ACC112 (cell line): ENCODE measurements around the gene PMPCB.

Source experiments
- H2AFZ ChIP-seq: fragments of 200-600 bp; sonication (generic); one replicate; pipeline ENCODE4 v1.6.0; 2017; ENCODE audit warnings: antibody characterized with exemption, low read length; ENCODE audit not compliant: unreplicated experiment
- H3K27ac ChIP-seq: fragments of 200-600 bp; sonication (generic); 2 replicates; pipeline ENCODE4 v1.5.1; 2014; ENCODE audit warnings: low read depth, mild to moderate bottlenecking, antibody characterized with exemption, low read length, moderate library complexity
- H3K27me3 ChIP-seq: fragments of 200-600 bp; sonication (generic); 2 replicates; pipeline ENCODE4 v1.6.1; 2014; ENCODE audit warnings: mild to moderate bottlenecking, antibody characterized with exemption, low read length, moderate library complexity, mixed read lengths; ENCODE audit not compliant: insufficient read depth
- H3K36me3 ChIP-seq: fragments of 200-600 bp; sonication (generic); 2 replicates; pipeline ENCODE4 v1.6.1; 2016; ENCODE audit warnings: mild to moderate bottlenecking, antibody characterized with exemption, low read length, moderate library complexity, mixed read lengths; ENCODE audit not compliant: insufficient read depth
- H3K4me1 ChIP-seq: fragments of 200-600 bp; sonication (generic); one replicate; pipeline ENCODE4 v1.6.1; 2016; ENCODE audit warnings: low read length, mixed read lengths; ENCODE audit not compliant: insufficient read depth, unreplicated experiment, control insufficient read depth
- H3K4me3 ChIP-seq: fragments of 200-600 bp; sonication (generic); 2 replicates; pipeline ENCODE4 v1.5.1; 2014; ENCODE audit warnings: mild to moderate bottlenecking, low read depth, low read length
- H3K79me2 ChIP-seq: fragments of 200-600 bp; sonication (generic); one replicate; pipeline ENCODE4 v1.6.0; 2016; ENCODE audit warnings: low read length; ENCODE audit not compliant: control insufficient read depth, unreplicated experiment, insufficient read depth

Gene PMPCB

DNA sequence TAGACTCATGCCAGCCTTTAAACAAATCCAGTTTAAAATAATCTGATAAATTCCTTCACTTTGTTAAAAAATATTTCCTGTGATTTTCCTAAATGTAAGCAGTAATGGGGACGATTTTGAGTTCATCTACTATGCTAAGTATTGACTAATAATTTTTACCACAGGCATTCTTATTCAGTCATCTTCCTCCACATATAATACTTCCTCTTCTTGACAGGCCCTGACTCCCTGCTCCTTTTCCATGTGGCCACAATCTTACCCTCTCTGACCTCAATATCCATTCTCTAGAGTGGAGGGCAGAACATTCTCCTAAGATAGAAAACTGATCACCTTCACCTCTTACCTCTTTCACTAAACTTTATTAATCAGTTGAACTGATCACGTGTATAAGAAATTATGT, 39.5 kb downstream of the PMPCB start:
- Histone ChIP-seq H3K27ac (no peak overlapping the region), H3K4me1 (peaks cover 7% of the 10 kb centered on the region), H3K79me2 (peaks cover 55% of the 10 kb centered on the region)

DNA sequence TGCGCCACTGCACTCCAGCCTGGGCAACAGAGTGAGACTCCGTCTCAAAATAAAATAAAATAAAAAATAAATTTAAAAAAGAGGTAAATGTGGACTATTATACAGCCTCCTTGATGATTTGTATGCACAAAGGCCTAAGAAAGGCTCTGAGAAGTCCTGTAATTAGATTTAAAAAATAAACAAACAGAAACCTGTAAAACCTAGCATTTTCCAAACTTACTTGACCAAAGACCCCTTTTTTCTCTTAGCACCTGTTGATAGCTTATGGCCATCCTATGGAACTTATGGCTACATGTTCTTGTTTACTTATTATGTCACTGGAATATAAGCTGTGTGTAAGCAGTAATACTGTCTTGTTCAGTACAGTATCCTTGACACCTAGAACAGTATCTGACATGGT, 41.6 kb downstream of the PMPCB start:
- Histone ChIP-seq H3K4me3 (no peak overlapping the region), H3K79me2 (peaks cover 62% of the 10 kb centered on the region), H3K36me3 (peaks cover 26% of the 10 kb centered on the region)

More for the DNA sequence above, 39.5 kb downstream of the PMPCB start:
- H2AFZ ChIP-seq: no peak overlapping the region
- peaks cover 27% of the 10 kb centered on the region for H3K36me3 ChIP-seq
- H3K4me3 ChIP-seq: no peak overlapping the region
- H3K27me3 ChIP-seq: no peaks in the 10 kb centered on the region

DNA sequence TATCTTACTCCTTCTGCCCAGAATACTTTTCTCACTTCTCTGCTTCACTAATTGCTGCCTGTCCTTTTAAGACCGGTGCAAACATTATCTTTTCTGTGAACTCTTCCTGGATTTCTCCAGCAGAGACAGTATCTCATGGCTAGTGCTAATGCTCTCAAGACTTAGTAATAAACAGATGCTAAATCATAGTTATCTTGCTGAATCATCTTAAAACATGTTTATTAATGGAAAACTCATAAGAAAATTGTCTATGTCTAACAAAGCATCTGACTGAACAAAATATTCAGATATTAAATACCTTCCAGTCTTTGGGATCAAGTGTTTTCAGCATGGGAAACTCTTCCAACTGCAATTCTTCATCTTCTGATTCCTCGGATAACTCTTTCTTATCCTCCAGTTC, 44.2 kb downstream of the PMPCB start:
- Histone ChIP-seq H3K4me1 (peaks cover 16% of the 10 kb centered on the region), H3K36me3 (peaks cover 22% of the 10 kb centered on the region), H3K27me3 (no peaks in the 10 kb centered on the region), H3K27ac (no peak overlapping the region), H3K79me2 (peaks cover 69% of the 10 kb centered on the region), H3K4me3 (peak overlapping the region; percentile 27; the same call in 1 of the 2 replicates), H2AFZ (no peak overlapping the region)

More for the DNA sequence above, 41.6 kb downstream of the PMPCB start:
- Histone ChIP-seq H2AFZ (no peak overlapping the region), H3K4me1 (peaks cover 15% of the 10 kb centered on the region), H3K27me3 (no peaks in the 10 kb centered on the region), H3K27ac (no peak overlapping the region)

DNA sequence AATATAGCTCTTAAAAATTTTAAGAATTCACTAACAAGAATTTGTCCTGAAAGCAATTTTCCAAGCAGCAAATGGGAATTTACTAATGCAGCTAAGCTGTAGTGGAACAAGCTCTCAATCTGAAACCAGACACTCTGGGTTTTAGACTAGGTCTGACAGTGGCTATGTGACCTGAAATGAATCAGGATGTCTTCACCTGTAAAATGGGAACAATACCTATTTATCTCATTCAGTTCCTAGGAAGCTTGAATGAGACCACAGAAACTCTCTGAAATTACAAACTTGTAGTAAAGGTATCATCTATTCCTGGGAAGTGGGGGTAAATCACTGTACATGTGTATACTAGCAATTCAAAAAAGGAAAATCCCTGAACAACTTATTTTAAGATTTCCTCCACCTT, 46.1 kb downstream of the PMPCB start:
- Histone ChIP-seq H2AFZ (no peak overlapping the region), H3K79me2 (peaks cover 71% of the 10 kb centered on the region), H3K4me1 (peaks cover 24% of the 10 kb centered on the region), H3K36me3 (peaks cover 15% of the 10 kb centered on the region), H3K27me3 (no peaks in the 10 kb centered on the region), H3K27ac (no peak overlapping the region), H3K4me3 (peak overlapping the region; percentile 92)

DNA sequence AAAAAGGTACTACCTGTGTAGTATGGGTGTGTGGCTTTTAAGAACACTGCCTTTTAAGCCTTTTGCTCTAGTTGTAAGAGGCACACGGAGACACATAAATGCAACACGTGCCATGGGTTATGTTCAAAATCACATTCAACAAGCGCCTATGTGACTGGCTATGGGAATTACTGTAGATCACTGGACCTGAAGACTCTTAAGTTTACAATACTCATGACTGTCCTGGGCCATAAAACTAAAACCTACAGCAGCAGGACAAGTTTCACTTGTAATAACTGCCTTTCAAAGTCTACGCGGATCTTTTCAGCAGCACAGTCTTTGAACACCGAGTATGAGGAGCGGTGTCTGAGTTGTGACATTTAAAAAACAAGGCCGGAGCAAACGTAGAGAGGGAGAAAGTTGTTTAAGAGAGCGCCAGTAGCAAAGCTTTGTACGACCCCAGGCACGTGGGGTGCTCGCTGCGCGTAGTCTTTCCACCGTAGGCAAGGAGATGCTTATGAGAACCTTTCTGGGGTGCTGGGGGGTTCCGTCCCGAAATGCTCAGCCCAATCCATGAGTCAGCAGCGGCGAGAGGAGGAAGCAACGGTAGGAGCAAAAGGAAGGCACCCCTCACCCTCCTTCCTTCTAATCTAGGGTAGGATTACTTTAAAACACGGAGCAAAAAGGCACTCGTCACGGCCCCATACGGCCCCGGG, 46.7 kb downstream of the PMPCB start:
- Histone ChIP-seq H3K4me1 (peaks cover 24% of the 10 kb centered on the region), H2AFZ (peak overlapping the region; percentile 100), H3K27ac (peak overlapping the region; percentile 71), H3K4me3 (peak overlapping the region; percentile 92), H3K36me3 (peaks cover 15% of the 10 kb centered on the region), H3K27me3 (no peaks in the 10 kb centered on the region), H3K79me2 (peaks cover 75% of the 10 kb centered on the region)

DNA sequence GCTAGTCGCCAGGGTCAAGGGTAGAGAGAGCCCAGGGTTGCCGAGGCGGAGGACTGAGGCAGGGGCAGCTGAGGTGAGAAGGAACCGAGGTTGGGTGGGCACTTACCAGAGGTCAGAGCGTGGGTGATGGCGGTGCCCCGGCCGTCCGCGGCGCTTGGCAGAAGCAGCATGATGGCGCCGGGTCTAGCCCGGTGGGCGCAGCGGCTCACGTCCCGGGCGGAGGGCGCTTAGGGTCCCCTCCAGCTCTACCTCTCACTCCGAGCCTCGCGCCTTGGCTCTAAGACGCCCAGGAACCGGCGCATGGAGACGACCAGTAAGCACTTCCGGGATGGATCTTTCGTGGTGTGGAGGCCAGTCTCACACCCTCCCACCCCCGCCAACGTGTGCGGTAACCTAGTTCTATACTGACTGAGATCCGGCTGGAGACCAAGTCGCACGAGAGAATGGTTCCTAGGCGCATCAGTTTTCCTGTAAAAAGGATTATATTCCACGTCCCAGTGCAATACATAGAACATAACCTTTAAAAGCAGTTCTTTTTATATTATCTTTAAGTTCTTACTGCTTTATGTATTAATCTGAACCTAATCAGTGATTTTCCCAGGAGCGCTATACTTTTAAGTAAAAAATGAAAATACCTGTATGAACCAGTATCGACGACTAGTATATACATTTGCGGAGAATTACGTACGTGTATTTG, 47.4 kb downstream of the PMPCB start, which contains the start of gene DNAJC2:
Gene DNAJC2, minus strand, starts transcription at position 315 of the 697 bp plus-strand sequence. Its CDS starts 145 bp downstream, at position 170.
- H3K27me3 ChIP-seq: no peaks in the 10 kb centered on the region
- H3K4me3 ChIP-seq: peak within 1 kb of the TSS; percentile 92
- peak within 1 kb of the TSS; percentile 100 for H2AFZ ChIP-seq
- H3K4me1 ChIP-seq: peaks cover 31% of the 10 kb centered on the region
- H3K36me3 ChIP-seq: peaks cover 15% of the 10 kb centered on the region
- H3K79me2 ChIP-seq: peaks cover 77% of the 10 kb centered on the region
- peak within 1 kb of the TSS; percentile 71 for H3K27ac ChIP-seq

DNA sequence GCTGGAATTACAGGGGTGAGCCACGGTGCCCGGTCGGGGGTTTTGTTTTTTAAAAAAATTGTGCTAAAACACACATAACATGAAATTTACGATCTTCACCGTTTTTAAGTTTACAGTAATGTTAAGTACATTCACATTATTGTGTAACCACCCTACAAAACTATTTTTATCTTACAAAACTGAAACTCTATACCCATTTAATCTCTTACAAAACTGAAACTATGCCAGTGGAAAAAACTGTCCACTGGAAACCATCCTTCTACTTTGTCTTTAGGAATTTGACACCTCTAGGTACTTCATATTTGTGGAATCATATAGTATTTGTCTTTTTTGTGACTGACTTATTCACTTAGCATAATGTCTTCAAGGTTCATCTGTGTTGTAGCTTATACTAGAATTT, 49.2 kb downstream of the PMPCB start:
- H3K27me3 ChIP-seq: no peaks in the 10 kb centered on the region
- H3K4me1 ChIP-seq: peaks cover 33% of the 10 kb centered on the region
- no peak overlapping the region for H3K27ac ChIP-seq
- peaks cover 7% of the 10 kb centered on the region for H3K36me3 ChIP-seq
- H3K79me2 ChIP-seq: peaks cover 80% of the 10 kb centered on the region
- peak overlapping the region; percentile 91 for H2AFZ ChIP-seq
- H3K4me3 ChIP-seq: peak overlapping the region; percentile 96

DNA sequence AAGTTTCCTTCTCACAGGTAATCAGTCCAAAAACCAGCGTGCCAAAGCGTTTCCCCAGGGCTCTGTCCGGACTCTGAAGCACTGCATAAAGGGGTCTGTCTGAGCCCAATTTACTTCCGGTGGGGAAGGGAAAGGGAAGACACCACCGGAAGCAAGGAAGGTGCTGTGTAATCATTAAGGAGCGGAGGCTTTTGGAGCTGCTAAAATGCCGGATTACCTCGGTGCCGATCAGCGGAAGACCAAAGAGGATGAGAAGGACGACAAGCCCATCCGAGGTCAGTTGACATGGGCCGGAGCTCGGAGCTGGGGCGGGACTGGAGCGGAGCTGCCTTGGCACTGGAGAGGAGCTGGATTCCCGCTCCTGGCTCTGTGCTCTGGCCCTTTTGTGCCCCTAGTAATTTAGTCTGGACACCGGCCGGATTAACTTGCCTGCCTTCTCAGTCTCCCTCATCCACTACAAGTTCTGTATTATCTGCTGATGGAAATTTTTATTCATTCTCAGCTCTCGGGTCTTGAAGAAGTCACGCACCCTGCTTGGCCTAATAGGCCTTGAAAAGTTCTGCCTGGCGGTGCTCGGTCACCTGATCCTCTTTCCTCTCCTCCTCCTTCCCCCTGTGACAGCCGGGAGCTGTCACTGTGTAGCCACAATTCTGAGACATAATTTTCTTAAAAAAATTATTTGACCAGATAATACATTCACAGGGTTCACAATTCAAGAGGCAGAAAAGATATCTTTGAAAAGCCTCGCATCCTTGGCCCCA, 50.5 kb downstream of the PMPCB start, which contains the start of gene PSMC2:
Gene PSMC2, plus strand, starts transcription at position 137 of the 761 bp plus-strand sequence. Its CDS starts 69 bp downstream, at position 206.
- H3K36me3 ChIP-seq: peaks cover 3% of the 10 kb centered on the region; the same call in 1 of the 2 replicates
- peak within 1 kb of the TSS; percentile 91 for H2AFZ ChIP-seq
- H3K27me3 ChIP-seq: no peaks in the 10 kb centered on the region
- H3K79me2 ChIP-seq: peaks cover 80% of the 10 kb centered on the region
- peak within 1 kb of the TSS; percentile 93 for H3K27ac ChIP-seq
- peaks cover 29% of the 10 kb centered on the region for H3K4me1 ChIP-seq
- H3K4me3 ChIP-seq: peak within 1 kb of the TSS; percentile 96

DNA sequence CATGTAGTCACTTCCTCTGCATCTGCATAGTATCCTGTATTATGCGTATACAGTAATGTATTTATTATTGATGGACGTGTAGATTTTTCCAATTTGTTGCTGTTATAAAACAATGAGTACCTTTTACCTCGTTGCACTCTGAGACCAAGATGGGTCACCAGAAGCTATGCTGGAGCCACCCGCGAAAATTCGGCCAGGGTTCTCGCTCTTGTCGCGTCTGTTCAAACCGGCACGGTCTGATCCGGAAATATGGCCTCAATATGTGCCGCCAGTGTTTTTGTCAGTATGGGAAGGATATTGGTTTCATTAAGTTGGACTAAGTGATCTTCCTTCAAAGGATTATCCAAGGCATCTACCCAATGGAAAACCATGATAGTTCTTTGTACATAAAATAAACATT, 51.2 kb downstream of the PMPCB start:
- peaks cover 22% of the 10 kb centered on the region for H3K4me1 ChIP-seq

DNA sequence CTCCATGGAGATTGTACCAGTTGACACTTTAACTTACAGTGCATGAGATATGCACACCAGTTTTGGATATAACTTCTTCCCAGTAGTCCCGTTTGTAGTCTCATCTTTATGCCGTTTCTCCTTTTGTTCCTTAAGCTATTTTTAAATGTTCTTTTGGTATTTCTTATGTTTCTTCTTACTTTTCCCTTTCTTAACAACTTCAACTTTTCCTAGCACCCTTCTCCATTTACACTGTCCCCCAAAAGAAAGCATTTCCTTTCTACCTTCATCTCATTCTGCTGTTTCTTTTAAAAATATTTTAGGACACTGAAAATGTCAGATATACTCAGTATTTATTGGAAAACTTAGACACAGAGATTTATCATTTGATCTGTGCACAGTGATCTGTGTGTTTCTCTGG, 51.7 kb downstream of the PMPCB start:
- H3K36me3 ChIP-seq: peaks cover 8% of the 10 kb centered on the region; the same call in 1 of the 2 replicates
- no peaks in the 10 kb centered on the region for H3K27me3 ChIP-seq
- peak overlapping the region; percentile 96 for H3K4me3 ChIP-seq
- peaks cover 21% of the 10 kb centered on the region for H3K4me1 ChIP-seq
- H3K79me2 ChIP-seq: peaks cover 76% of the 10 kb centered on the region
- H2AFZ ChIP-seq: no peak overlapping the region
- no peak overlapping the region for H3K27ac ChIP-seq

More for the DNA sequence above, 51.2 kb downstream of the PMPCB start:
- peak overlapping the region; percentile 96 for H3K4me3 ChIP-seq
- H3K36me3 ChIP-seq: peaks cover 8% of the 10 kb centered on the region; the same call in 1 of the 2 replicates
- H3K79me2 ChIP-seq: peaks cover 80% of the 10 kb centered on the region
- H2AFZ ChIP-seq: no peak overlapping the region
- no peaks in the 10 kb centered on the region for H3K27me3 ChIP-seq
- no peak overlapping the region for H3K27ac ChIP-seq
